ENCODE data around the gene SPEG. TPM values are rescaled to one million over a fixed set of nuclear protein-coding genes. Genes with fewer than 3 reads are reported as not detected.

The SPEG gene
- total RNA-seq, 1 experiment from 2014 or later: 56.6 TPM

GRCh38 chr2:219435701-219436100 lies 1.1 kb downstream of the SPEG start:
- Histone ChIP-seq H3K79me2 (ENCODE audit: insufficient read depth, low read length) (no peaks in the 10 kb centered on the region), H3K4me1 (ENCODE audit: control insufficient read depth in 1 of 2, insufficient read depth in 2 of 2, low read length in 2 of 2) (peaks cover 8 to 15% of the 10 kb centered on the region in 2 experiments), H2AFZ (ENCODE audit: low read depth, low read length, poor library complexity, severe bottlenecking) (no peak overlapping the region), H3K4me3 (replicated peaks in 1 of 2; ENCODE audit: low read depth in 1 of 2, low read length in 2 of 2) (no peak overlapping the region), H3K4me2 (ENCODE audit: low read length) (no peak overlapping the region), H3K9ac (ENCODE audit: low read length) (no peak overlapping the region), H3K9me3 (ENCODE audit: control insufficient read depth in 1 of 2, insufficient read depth in 1 of 2, low read depth in 1 of 2, low read length in 2 of 2) (no peaks in the 10 kb centered on the region), H3K36me3 (ENCODE audit: control insufficient read depth in 1 of 2, insufficient read depth in 2 of 2, low read length in 2 of 2) (no peaks in the 10 kb centered on the region), H3K9me2 (ENCODE audit: insufficient read depth) (no peaks in the 10 kb centered on the region), H4K20me1 (ENCODE audit: insufficient read depth) (no peaks in the 10 kb centered on the region), H3K27me3 (ENCODE audit: insufficient read depth, low read length) (no peaks in the 10 kb centered on the region), H3K27ac (ENCODE audit: low read depth, low read length) (no peak overlapping the region)
- ChIA-PET RAD21 (ENCODE audit: low non-redundant PET in 1 of 2, low total read pairs in 2 of 2, uncharacterized antibody in 2 of 2, unreplicated experiment in 2 of 2) (no interaction called here), POLR2A (interaction anchor here (0.5 kb wide), 1 partner anchor 86 kb away, joined by 3 read pairs; no protein-coding TSS in a partner anchor), CTCF (no interaction called here)
- no TSS peak for BruUV-seq (replicated peaks)
- intact Hi-C loops (cut with micrococcal nuclease): loop anchor here (2.0 kb wide), 1 partner anchor 33 kb away; no protein-coding TSS in a partner anchor
- DNase-seq (ENCODE audit: low read depth, low spot score) (no peak), ATAC-seq (no peak)
- no peak for TF ChIP-seq SP1 (IDR thresholded peaks at IDR 0.05; ENCODE audit: low read depth)
- TF ChIP-seq, protein P1, sequence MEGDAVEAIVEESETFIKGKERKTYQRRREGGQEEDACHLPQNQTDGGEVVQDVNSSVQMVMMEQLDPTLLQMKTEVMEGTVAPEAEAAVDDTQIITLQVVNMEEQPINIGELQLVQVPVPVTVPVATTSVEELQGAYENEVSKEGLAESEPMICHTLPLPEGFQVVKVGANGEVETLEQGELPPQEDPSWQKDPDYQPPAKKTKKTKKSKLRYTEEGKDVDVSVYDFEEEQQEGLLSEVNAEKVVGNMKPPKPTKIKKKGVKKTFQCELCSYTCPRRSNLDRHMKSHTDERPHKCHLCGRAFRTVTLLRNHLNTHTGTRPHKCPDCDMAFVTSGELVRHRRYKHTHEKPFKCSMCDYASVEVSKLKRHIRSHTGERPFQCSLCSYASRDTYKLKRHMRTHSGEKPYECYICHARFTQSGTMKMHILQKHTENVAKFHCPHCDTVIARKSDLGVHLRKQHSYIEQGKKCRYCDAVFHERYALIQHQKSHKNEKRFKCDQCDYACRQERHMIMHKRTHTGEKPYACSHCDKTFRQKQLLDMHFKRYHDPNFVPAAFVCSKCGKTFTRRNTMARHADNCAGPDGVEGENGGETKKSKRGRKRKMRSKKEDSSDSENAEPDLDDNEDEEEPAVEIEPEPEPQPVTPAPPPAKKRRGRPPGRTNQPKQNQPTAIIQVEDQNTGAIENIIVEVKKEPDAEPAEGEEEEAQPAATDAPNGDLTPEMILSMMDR (IDR thresholded peaks at IDR 0.05 in 2 of 3, conservative IDR thresholded peaks at IDR 0.05 in 1 of 3; ENCODE audit: borderline replicate concordance in 1 of 3, insufficient read depth in 1 of 3, low read depth in 2 of 3, low read length in 2 of 3): no peak
- TF ChIP-seq SRF (IDR thresholded peaks at IDR 0.05; ENCODE audit: low read depth): no peak
- no peak for TF ChIP-seq EZH2phosphoT487 (IDR thresholded peaks at IDR 0.05; ENCODE audit: borderline replicate concordance)
- TF ChIP-seq FOSL1 (IDR thresholded peaks at IDR 0.05; ENCODE audit: low read depth): no peak
- TF ChIP-seq, protein P2, sequence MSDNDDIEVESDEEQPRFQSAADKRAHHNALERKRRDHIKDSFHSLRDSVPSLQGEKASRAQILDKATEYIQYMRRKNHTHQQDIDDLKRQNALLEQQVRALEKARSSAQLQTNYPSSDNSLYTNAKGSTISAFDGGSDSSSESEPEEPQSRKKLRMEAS (IDR thresholded peaks at IDR 0.05): no peak
- TF ChIP-seq, protein P3, sequence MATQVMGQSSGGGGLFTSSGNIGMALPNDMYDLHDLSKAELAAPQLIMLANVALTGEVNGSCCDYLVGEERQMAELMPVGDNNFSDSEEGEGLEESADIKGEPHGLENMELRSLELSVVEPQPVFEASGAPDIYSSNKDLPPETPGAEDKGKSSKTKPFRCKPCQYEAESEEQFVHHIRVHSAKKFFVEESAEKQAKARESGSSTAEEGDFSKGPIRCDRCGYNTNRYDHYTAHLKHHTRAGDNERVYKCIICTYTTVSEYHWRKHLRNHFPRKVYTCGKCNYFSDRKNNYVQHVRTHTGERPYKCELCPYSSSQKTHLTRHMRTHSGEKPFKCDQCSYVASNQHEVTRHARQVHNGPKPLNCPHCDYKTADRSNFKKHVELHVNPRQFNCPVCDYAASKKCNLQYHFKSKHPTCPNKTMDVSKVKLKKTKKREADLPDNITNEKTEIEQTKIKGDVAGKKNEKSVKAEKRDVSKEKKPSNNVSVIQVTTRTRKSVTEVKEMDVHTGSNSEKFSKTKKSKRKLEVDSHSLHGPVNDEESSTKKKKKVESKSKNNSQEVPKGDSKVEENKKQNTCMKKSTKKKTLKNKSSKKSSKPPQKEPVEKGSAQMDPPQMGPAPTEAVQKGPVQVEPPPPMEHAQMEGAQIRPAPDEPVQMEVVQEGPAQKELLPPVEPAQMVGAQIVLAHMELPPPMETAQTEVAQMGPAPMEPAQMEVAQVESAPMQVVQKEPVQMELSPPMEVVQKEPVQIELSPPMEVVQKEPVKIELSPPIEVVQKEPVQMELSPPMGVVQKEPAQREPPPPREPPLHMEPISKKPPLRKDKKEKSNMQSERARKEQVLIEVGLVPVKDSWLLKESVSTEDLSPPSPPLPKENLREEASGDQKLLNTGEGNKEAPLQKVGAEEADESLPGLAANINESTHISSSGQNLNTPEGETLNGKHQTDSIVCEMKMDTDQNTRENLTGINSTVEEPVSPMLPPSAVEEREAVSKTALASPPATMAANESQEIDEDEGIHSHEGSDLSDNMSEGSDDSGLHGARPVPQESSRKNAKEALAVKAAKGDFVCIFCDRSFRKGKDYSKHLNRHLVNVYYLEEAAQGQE (IDR thresholded peaks at IDR 0.05; ENCODE audit: low read depth): no peak
- TF ChIP-seq EGR1 (IDR thresholded peaks at IDR 0.05; ENCODE audit: low read depth): no peak
- no peak for TF ChIP-seq ZNF274 (IDR thresholded peaks at IDR 0.05; ENCODE audit: low read depth, low read length)
- TF ChIP-seq TCF7L2 (IDR thresholded peaks at IDR 0.05; ENCODE audit: borderline replicate concordance, extremely low read depth, insufficient read depth, insufficient read length): no peak
- TF ChIP-seq, protein P4, sequence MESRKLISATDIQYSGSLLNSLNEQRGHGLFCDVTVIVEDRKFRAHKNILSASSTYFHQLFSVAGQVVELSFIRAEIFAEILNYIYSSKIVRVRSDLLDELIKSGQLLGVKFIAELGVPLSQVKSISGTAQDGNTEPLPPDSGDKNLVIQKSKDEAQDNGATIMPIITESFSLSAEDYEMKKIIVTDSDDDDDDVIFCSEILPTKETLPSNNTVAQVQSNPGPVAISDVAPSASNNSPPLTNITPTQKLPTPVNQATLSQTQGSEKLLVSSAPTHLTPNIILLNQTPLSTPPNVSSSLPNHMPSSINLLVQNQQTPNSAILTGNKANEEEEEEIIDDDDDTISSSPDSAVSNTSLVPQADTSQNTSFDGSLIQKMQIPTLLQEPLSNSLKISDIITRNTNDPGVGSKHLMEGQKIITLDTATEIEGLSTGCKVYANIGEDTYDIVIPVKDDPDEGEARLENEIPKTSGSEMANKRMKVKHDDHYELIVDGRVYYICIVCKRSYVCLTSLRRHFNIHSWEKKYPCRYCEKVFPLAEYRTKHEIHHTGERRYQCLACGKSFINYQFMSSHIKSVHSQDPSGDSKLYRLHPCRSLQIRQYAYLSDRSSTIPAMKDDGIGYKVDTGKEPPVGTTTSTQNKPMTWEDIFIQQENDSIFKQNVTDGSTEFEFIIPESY (IDR thresholded peaks at IDR 0.05; ENCODE audit: extremely low read depth, insufficient replicate concordance, low read length): no peak
- no peak for TF ChIP-seq YY1 (IDR thresholded peaks at IDR 0.05; ENCODE audit: extremely low read depth, insufficient replicate concordance, low read depth, low read length)
- no peak for TF ChIP-seq ELF1 (IDR thresholded peaks at IDR 0.05; ENCODE audit: borderline replicate concordance, low read depth)
- no peak for TF ChIP-seq RAD21 (IDR thresholded peaks at IDR 0.05; ENCODE audit: low read depth)
- no peak for TF ChIP-seq POLR2AphosphoS5 (IDR thresholded peaks at IDR 0.05; ENCODE audit: low read depth, low read length)
- no peak for TF ChIP-seq JUND (IDR thresholded peaks at IDR 0.05)
- TF ChIP-seq ATF3 (IDR thresholded peaks at IDR 0.05): no peak
